CD4-positive, CD25-positive, alpha-beta regulatory T cell (primary cell): ENCODE results near the gene KCTD12. TPM values are rescaled to one million over a fixed set of nuclear protein-coding genes. Genes with fewer than 3 reads are reported as not detected.

Source experiments
- ATAC-seq, 2 donors: fragments of 150-1000 bp; cut with Tn5 transposase; one replicate each; pipeline ENCODE4 v1.10.0; 2021; ENCODE audit warnings: low read depth in 2 of 2, moderate number of reproducible peaks in 2 of 2, moderate library complexity in 1 of 2
- DNase-seq, 3 donors: peaks; one replicate each; pipeline versions ENCODE4 v3.0.0 to v3.0.0-alpha.2; 2012 to 2022; ENCODE audit warnings: mixed read lengths in 1 of 3
- H3K27ac ChIP-seq: one replicate; pipeline ENCODE4 v1.7.0; 2013; ENCODE audit warnings: mild to moderate bottlenecking, low read length; ENCODE audit not compliant: insufficient read depth, poor library complexity, severe bottlenecking
- H3K27me3 ChIP-seq: one replicate; pipeline ENCODE4 v1.7.0; 2013; ENCODE audit warnings: low read length; ENCODE audit not compliant: control insufficient read depth, insufficient read depth
- H3K36me3 ChIP-seq: one replicate; pipeline ENCODE4 v1.7.0; 2013; ENCODE audit warnings: mild to moderate bottlenecking, low read length, moderate library complexity; ENCODE audit not compliant: control insufficient read depth, insufficient read depth
- H3K4me1 ChIP-seq: 2 replicates; pipeline ENCODE4 v1.7.0; 2013; ENCODE audit warnings: mild to moderate bottlenecking, low read length; ENCODE audit not compliant: insufficient read depth, control insufficient read depth, poor library complexity, severe bottlenecking
- H3K4me3 ChIP-seq: one replicate; pipeline ENCODE4 v1.7.0; 2013; ENCODE audit warnings: low read depth, mild to moderate bottlenecking, low read length, moderate library complexity
- H3K9me3 ChIP-seq, 2 experiments: 1 replicate in 1 of 2; 2 replicates in 1 of 2; pipeline ENCODE4 v1.7.0; 2013; ENCODE audit warnings: low read length in 2 of 2, mild to moderate bottlenecking in 1 of 2, moderate library complexity in 1 of 2; ENCODE audit not compliant: control insufficient read depth in 2 of 2
- H3K27ac Mint-ChIP-seq, 3 donors: one replicate each; pipeline ENCODE4 v1.8.0; 2020 to 2022; ENCODE audit warnings: mild to moderate bottlenecking in 3 of 3, mixed read lengths in 3 of 3, moderate library complexity in 2 of 3
- H3K27me3 Mint-ChIP-seq: one replicate; pipeline ENCODE4 v1.8.0; 2022; ENCODE audit warnings: mild to moderate bottlenecking, mixed read lengths
- H3K36me3 Mint-ChIP-seq: one replicate; pipeline ENCODE4 v1.8.0; 2020; ENCODE audit warnings: mixed read lengths
- H3K4me1 Mint-ChIP-seq, 4 donors: one replicate each; pipeline ENCODE4 v1.8.0; 2020 to 2022; ENCODE audit warnings: mixed read lengths in 4 of 4, mild to moderate bottlenecking in 1 of 4
- H3K4me3 Mint-ChIP-seq, 4 donors: one replicate each; pipeline ENCODE4 v1.8.0; 2020 to 2022; ENCODE audit warnings: mild to moderate bottlenecking in 4 of 4, mixed read lengths in 4 of 4, moderate library complexity in 3 of 4
- H3K9me3 Mint-ChIP-seq, 7 donors: one replicate each; pipeline ENCODE4 v1.8.0; 2020 to 2022; ENCODE audit warnings: mixed read lengths in 7 of 7, mild to moderate bottlenecking in 3 of 7, moderate library complexity in 2 of 7
- polyA plus RNA-seq, 4 donors: library from polyadenylated mRNA; unstranded; fragments of 300-500 nt; fragmentation: Illumina TruSeq; gene quantifications; one replicate each; pipeline ENCODE4 v1.2.3, GENCODE V29; 2021
- total RNA-seq: library from RNA; stranded (reverse); gene quantifications from one replicate; pipeline ENCODE4 v1.2.3, GENCODE V29; 2022

Gene KCTD12
- total and polyA plus RNA-seq, 5 donors from 2014 or later: 0.19 to 2.8 (median 0.26) TPM

- H3K27me3 Mint-ChIP-seq: peaks cover 42% of the 10 kb centered on the region
- DNase-seq (no peak), ATAC-seq (no peak)
- no peak overlapping the region for H3K4me3 Mint-ChIP-seq
- Histone ChIP-seq H3K27ac (no peak overlapping the region), H3K4me1 (no peaks in the 10 kb centered on the region), H3K4me3 (no peak overlapping the region), H3K27me3 (peaks cover 11% of the 10 kb centered on the region), H3K36me3 (no peaks in the 10 kb centered on the region), H3K9me3 (no peaks in the 10 kb centered on the region)
- H3K27ac Mint-ChIP-seq: no peak overlapping the region
- no peaks in the 10 kb centered on the region for H3K36me3 Mint-ChIP-seq
- no peaks in the 10 kb centered on the region for H3K9me3 Mint-ChIP-seq
- peaks cover 0 to 4% (median 0%) of the 10 kb centered on the region in 4 donors for H3K4me1 Mint-ChIP-seq
These were observed 14.8 kb downstream of the KCTD12 start for GRCh38 chr13:76871432-76871831.

GRCh38 chr13:76868371-76868770 lies 17.8 kb downstream of the KCTD12 start:
- H3K27me3 Mint-ChIP-seq: peaks cover 37% of the 10 kb centered on the region
- H3K27ac Mint-ChIP-seq: no peak overlapping the region
- no peaks in the 10 kb centered on the region for H3K36me3 Mint-ChIP-seq
- no peaks in the 10 kb centered on the region for H3K4me1 Mint-ChIP-seq
- no peak overlapping the region for H3K4me3 ChIP-seq
- H3K27ac ChIP-seq: no peak overlapping the region
- no peak for ATAC-seq
- no peaks in the 10 kb centered on the region for H3K36me3 ChIP-seq
- H3K4me1 ChIP-seq: no peaks in the 10 kb centered on the region
- DNase-seq: no peak
- peaks cover 0 to 1% (median 0%) of the 10 kb centered on the region in 7 donors for H3K9me3 Mint-ChIP-seq
- peaks cover 17% of the 10 kb centered on the region for H3K27me3 ChIP-seq
- no peaks in the 10 kb centered on the region for H3K9me3 ChIP-seq
- no peak overlapping the region for H3K4me3 Mint-ChIP-seq

- H3K4me3 ChIP-seq: no peak overlapping the region
- Mint-ChIP-seq H3K36me3 (no peaks in the 10 kb centered on the region), H3K4me3 (no peak overlapping the region), H3K27me3 (peaks cover 21% of the 10 kb centered on the region), H3K4me1 (no peaks in the 10 kb centered on the region), H3K9me3 (peaks cover 0 to 1% (median 0%) of the 10 kb centered on the region in 7 donors), H3K27ac (no peak overlapping the region)
- ATAC-seq (no peak), DNase-seq (no peak)
- H3K27ac ChIP-seq: no peak overlapping the region
- peaks cover 18% of the 10 kb centered on the region for H3K27me3 ChIP-seq
- H3K4me1 ChIP-seq: no peaks in the 10 kb centered on the region
- H3K9me3 ChIP-seq: no peaks in the 10 kb centered on the region
- H3K36me3 ChIP-seq: no peaks in the 10 kb centered on the region
These were observed 20.2 kb downstream of the KCTD12 start for GRCh38 chr13:76865996-76866503.

GRCh38 chr13:76865109-76865508 lies 21.1 kb downstream of the KCTD12 start:
- no peak overlapping the region for H3K27ac ChIP-seq
- no peaks in the 10 kb centered on the region for H3K36me3 ChIP-seq
- peaks cover 25% of the 10 kb centered on the region for H3K27me3 ChIP-seq
- no peaks in the 10 kb centered on the region for H3K4me1 ChIP-seq
- ATAC-seq (no peak), DNase-seq (no peak)
- no peaks in the 10 kb centered on the region for H3K9me3 ChIP-seq
- H3K4me3 Mint-ChIP-seq: no peak overlapping the region
- H3K4me1 Mint-ChIP-seq: no peaks in the 10 kb centered on the region
- H3K27ac Mint-ChIP-seq: no peak overlapping the region
- no peaks in the 10 kb centered on the region for H3K36me3 Mint-ChIP-seq
- H3K4me3 ChIP-seq: no peak overlapping the region
- peaks cover 0 to 1% (median 0%) of the 10 kb centered on the region in 7 donors for H3K9me3 Mint-ChIP-seq
- H3K27me3 Mint-ChIP-seq: peaks cover 15% of the 10 kb centered on the region

- H3K27ac ChIP-seq: no peak overlapping the region
- no peak overlapping the region for H3K4me3 Mint-ChIP-seq
- no peaks in the 10 kb centered on the region for H3K36me3 ChIP-seq
- no peaks in the 10 kb centered on the region for H3K4me1 ChIP-seq
- H3K27me3 ChIP-seq: peaks cover 22% of the 10 kb centered on the region
- peaks cover 17% of the 10 kb centered on the region for H3K27me3 Mint-ChIP-seq
- H3K27ac Mint-ChIP-seq: no peak overlapping the region
- ATAC-seq (no peak), DNase-seq (no peak)
- H3K4me3 ChIP-seq: no peak overlapping the region
- no peaks in the 10 kb centered on the region for H3K4me1 Mint-ChIP-seq
- H3K9me3 ChIP-seq: no peaks in the 10 kb centered on the region
- peaks cover 0 to 1% (median 0%) of the 10 kb centered on the region in 7 donors for H3K9me3 Mint-ChIP-seq
- no peaks in the 10 kb centered on the region for H3K36me3 Mint-ChIP-seq
These were observed 21.9 kb downstream of the KCTD12 start for GRCh38 chr13:76864259-76864658.

- Mint-ChIP-seq H3K27ac (no peak overlapping the region), H3K27me3 (peaks cover 17% of the 10 kb centered on the region), H3K4me1 (no peaks in the 10 kb centered on the region), H3K9me3 (peaks cover 0 to 4% (median 0%) of the 10 kb centered on the region in 7 donors), H3K4me3 (no peak overlapping the region), H3K36me3 (no peaks in the 10 kb centered on the region)
- ATAC-seq (no peak), DNase-seq (no peak)
- no peaks in the 10 kb centered on the region for H3K9me3 ChIP-seq
- no peak overlapping the region for H3K27ac ChIP-seq
- no peak overlapping the region for H3K4me3 ChIP-seq
- H3K27me3 ChIP-seq: peaks cover 20% of the 10 kb centered on the region
- H3K36me3 ChIP-seq: no peaks in the 10 kb centered on the region
- no peaks in the 10 kb centered on the region for H3K4me1 ChIP-seq
These were observed 23.2 kb downstream of the KCTD12 start for GRCh38 chr13:76863022-76863421.

GRCh38 chr13:76861859-76862258 lies 24.3 kb downstream of the KCTD12 start:
- no peak overlapping the region for H3K27ac ChIP-seq
- Mint-ChIP-seq H3K4me3 (no peak overlapping the region), H3K36me3 (no peaks in the 10 kb centered on the region), H3K27me3 (peaks cover 17% of the 10 kb centered on the region), H3K27ac (no peak overlapping the region), H3K4me1 (no peaks in the 10 kb centered on the region), H3K9me3 (peaks cover 0 to 4% (median 0%) of the 10 kb centered on the region in 7 donors)
- H3K36me3 ChIP-seq: no peaks in the 10 kb centered on the region
- peaks cover 20% of the 10 kb centered on the region for H3K27me3 ChIP-seq
- no peak overlapping the region for H3K4me3 ChIP-seq
- H3K4me1 ChIP-seq: no peaks in the 10 kb centered on the region
- DNase-seq (no peak), ATAC-seq (no peak)
- no peaks in the 10 kb centered on the region for H3K9me3 ChIP-seq

GRCh38 chr13:76860706-76861105 lies 25.5 kb downstream of the KCTD12 start:
- Histone ChIP-seq H3K27me3 (peaks cover 15% of the 10 kb centered on the region), H3K4me1 (no peaks in the 10 kb centered on the region), H3K4me3 (no peak overlapping the region), H3K27ac (no peak overlapping the region), H3K9me3 (no peaks in the 10 kb centered on the region), H3K36me3 (no peaks in the 10 kb centered on the region)
- DNase-seq (no peak), ATAC-seq (no peak)
- H3K27me3 Mint-ChIP-seq: peaks cover 17% of the 10 kb centered on the region
- H3K27ac Mint-ChIP-seq: no peak overlapping the region
- H3K9me3 Mint-ChIP-seq: peaks cover 0 to 4% (median 1%) of the 10 kb centered on the region in 7 donors
- no peaks in the 10 kb centered on the region for H3K36me3 Mint-ChIP-seq
- H3K4me1 Mint-ChIP-seq: peaks cover 0 to 2% (median 0%) of the 10 kb centered on the region in 4 donors
- H3K4me3 Mint-ChIP-seq: no peak overlapping the region
